OCI-LY7 (cell line): ENCODE results near the gene CRYBG1.

ENCODE experiments used
- CTCF ChIP-seq: fragments of 200-600 bp; sonication (generic); conservative IDR thresholded peaks from 2 replicates; pipeline ENCODE4 v1.5.1; 2014; ENCODE audit warnings: mild to moderate bottlenecking, antibody characterized with exemption, low read length, moderate library complexity, mixed read lengths
- EZH2phosphoT487 ChIP-seq: fragments of 200-600 bp; sonication (generic); IDR thresholded peaks from 2 replicates; pipeline ENCODE4 v1.6.1; 2018; ENCODE audit warnings: low read depth, borderline replicate concordance, mild to moderate bottlenecking, mixed run types, antibody characterized with exemption, low read length, moderate library complexity, mixed read lengths

GRCh38 chr6:106547601-106548453, 187.3 kb downstream of the CRYBG1 start:
- TF ChIP-seq CTCF (no peak), EZH2phosphoT487 (no peak)
